Hindlimb muscle (tissue), 1 donor: ENCODE results near the gene SEC14L6. TPM values are rescaled to one million over a fixed set of nuclear protein-coding genes. Genes with fewer than 3 reads are reported as not detected.
"Not testable (repeated sequence)": the region's sequence is repeated elsewhere in the genome, so short reads cannot be mapped to it uniquely, and the experiment has no call there.

Experiments used
- DNase-seq: peaks from one replicate; pipeline ENCODE4 v3.0.0-alpha.2; 2013
- polyA plus RNA-seq: library from polyadenylated mRNA; unstranded; fragments of 120-200 nt; gene quantifications from one replicate; pipeline ENCODE4 v1.2.1, GENCODE V29; 2013; ENCODE audit not compliant: insufficient read length

SEC14L6 gene
- 0.19 TPM for polyA plus RNA-seq

DNA sequence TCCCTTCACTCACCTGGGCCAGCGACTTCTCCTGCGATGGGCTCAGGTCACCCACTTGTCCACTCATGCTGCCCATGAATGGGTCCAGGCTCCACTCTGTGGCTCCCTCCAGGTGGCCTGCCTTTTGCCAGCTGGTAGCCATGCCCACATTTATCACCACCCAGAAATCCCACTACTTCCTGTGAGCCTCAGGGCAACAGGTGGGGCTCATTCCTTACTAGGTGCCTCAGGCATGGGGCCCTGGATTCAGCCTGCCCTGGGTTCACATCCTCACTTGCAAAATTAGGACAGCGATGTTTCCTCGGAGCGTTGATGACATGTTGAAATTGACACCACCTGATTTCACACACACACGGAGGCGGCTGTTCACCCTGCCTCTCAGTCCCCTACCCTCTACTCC, at the start of gene SEC14L6:
Gene SEC14L6 (minus strand): TSS at position 126 of the 400 bp plus-strand sequence. CDS start 59 bp downstream, at position 67.
- DNase-seq: no peak

DNA sequence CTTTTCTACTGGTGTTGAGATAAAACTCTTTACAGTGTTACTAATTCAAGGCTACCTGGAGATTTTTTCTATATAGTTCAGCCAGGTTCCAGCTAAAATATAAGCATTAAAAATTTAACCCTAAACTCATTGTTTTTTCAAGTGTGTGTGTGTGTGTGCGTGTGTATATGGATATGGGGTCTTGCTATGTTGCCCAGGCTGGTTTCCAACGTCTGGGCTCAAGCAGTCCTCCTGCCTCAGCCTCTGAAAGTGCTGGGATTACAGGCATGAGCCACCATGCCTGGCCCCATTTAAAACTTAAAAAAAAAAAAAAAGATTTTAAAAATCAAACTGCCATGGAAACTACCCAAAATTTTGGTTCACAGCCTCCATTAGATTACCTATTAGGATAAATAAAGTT, 49.7 kb upstream of the SEC14L6 start:
- DNase-seq: no peak

DNA sequence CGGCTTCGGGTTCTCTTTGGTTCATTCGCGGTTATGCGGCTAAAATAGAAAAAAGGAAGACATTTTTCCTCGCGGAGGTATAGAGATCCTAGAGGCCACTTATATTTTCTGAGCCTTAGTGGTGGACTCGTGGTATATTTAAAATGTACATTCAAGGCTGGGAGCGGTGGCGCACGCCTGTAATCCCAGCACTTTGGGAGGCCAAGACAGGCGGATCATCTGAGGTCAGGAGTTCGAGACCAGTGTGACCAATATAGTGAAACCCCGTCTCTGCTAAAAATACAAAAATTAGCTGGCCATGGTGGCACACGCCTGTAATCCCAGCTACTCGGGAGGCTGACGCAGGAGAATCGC, 45.8 kb upstream of the SEC14L6 start:
- DNase-seq: not testable (repeated sequence)

DNA sequence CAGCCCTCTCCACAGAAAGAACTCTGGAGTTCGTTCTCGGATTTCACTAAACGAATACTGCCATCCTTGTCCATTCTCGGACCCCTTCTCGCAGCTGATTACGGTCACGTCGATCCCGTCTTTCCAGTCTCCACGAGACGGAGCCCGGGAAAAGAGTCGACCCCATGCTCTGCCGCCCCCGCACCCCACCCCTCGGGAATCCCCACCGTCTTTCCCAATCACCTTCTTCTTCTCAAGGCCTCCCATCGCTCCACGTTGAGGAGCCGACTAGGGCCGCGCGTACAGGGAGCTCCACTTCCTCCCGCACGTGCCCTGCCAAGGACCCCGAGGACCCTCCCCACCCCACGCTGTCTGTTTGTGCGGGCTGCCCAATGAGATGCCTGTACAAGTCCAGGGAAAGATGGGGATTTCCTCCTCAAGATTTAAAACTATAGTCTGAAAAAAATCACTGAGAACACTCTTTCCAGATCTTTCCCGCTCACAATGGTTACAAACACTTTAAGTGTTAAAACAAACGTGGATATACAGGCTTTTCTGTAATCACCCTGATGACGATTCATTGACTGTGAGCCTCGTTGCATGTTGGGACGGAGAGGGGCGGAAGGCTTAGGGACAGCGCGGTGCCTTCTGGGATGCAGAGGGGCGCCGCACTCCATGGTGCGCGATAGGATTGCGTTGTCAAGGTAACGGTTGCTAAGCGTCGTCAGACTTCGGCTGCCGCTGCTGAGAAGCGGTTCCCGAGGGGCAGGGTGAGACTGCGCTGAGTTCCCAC, 45.2 kb upstream of the SEC14L6 start, which contains the start of gene PES1:
Gene PES1 (minus strand): TSS at position 323 of the 772 bp plus-strand sequence. CDS start 77 bp downstream, at position 246.
- DNase-seq: peak; percentile 97

DNA sequence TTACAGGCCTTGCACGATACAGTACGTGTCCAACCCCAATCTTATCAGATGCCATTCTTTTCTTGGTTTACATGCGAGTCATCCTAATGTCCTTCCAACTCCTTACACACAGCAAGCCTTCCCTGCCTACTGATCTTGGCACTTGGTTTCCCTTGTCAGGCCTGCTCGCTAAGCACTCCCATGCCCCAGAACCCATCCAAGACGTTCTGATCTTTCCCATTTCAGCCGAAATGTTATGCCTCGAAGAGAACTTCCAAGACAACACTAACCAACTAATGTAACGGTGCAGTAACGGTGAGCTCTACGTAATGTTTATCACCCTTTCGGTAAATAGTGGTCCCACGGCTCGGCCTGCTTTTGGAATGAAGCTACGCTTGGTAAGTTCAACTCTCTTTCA, 44.6 kb upstream of the SEC14L6 start:
- no peak for DNase-seq

DNA sequence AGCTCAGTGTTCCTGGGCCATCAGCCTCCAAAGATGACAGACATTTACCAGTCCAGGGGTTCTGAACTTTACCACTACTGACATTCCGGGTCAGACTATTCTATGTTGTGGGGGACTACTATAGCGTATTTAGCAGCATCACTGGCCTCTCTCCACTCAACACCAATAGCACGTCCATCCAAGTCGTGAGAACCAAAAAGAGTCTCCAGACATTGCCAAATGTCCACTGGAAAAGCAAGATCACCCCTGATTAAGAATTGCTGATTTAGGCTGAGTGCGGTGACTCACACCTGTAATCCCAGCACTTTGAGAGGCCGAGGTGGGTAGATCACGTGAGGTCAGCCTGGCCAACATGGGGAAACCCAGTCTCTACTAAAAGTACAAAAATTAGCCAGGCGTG, 39.9 kb upstream of the SEC14L6 start:
- no peak for DNase-seq

DNA sequence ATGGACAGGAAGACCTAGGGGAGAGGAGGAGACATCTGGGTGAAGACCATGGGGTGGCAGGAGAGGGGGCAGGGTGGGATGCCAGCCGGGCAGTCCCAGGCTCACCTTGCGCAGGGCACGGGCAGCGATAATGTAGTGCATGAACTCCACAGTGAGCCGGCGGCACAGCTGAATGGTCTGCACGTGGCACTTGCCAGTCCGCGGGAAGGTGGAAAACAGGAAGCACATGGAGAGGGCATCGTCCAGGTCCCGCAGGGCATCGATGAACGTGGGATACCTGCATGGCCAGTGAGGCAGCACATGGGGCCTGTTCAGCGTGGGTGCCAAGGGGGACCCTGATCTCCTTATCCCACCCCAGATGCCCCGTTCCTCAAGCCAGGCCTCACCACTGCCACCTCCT, 37.9 kb upstream of the SEC14L6 start:
- no peak for DNase-seq

DNA sequence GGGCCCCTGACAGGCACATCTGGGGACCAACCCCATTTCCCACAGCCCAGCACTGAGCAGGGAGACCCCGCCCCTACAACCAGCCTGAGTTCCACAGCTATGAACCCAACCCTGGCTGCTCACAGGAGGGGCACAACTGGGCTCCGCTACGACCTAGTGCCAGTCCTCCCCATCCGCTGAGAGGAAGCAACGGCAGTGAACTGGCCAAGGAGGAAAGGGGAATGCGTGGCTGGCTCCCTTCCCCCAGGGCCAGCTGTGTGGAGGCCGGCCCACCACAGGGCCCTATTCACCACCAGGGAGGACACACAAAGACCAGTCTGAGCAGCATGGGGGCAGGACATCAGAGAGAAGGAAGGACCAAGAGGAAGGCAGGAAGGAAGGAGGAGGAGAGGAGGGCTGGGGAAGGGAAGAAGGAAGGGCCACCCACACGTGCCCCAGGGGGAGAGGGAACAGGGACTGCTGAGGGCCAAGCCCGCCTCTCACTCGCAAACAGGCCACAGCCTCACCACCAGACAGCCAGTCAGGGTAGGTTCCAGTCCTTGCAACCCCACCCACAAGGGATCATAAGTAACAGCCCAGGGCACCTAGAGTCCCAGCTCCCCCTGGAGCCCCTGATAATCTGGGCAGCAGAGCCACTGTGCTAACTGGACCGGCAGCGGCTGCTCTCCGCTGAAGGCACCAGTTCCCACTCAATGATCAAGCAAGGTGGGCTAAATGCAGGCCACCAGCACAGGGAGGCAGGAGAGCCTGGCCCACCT, 36.4 kb upstream of the SEC14L6 start:
- DNase-seq: no peak

DNA sequence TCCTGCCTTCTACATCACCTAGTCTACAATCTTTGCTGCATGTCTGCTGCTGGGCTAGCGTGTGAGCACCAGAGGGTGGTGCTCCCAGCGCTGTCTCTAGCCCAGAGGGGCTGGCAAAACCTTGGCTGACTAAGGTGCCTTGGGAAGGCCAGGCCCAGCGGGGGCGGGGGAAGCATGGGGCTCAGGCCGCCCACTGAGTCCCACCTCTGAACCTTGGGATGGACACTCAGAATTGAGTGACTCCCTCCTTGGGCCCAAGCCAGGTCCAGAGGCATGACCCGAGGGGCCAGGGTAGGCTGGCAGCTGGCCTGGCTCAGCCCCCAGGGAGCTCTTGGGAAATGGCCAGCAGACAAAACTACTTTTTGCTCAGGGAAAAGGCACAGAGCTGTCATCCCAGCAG, 35.5 kb upstream of the SEC14L6 start:
- no peak for DNase-seq

DNA sequence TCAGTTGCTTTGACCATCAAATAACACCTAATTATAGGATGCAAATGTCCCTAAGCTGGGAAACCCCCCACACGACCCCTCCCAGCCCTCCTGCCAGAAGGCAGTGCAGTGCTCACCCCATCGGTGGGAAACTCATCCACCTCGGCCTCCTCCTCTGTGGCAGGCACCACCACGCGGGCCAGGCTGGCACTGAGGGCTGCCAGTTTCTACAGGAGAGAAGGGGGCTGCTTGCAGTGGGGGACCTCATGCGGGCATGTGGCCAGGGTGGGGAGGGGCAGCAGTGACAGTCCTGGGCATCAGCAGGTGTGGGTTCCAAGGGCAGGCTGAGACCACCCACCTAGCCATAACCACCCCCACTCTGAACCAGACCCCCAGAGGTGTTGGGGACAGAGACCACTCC, 34.4 kb upstream of the SEC14L6 start:
- no peak for DNase-seq

DNA sequence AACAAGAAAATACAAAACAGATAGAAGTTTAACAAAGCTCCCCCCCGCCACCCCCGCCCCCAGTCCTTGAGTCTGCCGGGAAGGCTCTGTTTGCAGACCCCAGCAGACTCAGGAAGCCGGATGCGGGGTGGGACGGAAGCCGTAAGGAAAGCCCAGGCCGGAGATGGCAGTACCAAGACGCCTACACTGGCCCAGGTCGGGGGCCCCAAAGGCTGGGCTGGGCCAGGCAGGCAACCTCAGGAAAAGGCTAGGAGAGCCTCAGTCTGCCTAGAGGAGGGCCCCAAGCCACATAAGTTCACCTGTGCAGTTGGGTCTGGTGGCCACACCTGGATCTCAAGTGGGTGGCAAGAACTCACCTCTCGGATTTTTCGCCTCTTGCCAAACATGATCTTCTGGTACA, 31.9 kb upstream of the SEC14L6 start:
- no peak for DNase-seq

DNA sequence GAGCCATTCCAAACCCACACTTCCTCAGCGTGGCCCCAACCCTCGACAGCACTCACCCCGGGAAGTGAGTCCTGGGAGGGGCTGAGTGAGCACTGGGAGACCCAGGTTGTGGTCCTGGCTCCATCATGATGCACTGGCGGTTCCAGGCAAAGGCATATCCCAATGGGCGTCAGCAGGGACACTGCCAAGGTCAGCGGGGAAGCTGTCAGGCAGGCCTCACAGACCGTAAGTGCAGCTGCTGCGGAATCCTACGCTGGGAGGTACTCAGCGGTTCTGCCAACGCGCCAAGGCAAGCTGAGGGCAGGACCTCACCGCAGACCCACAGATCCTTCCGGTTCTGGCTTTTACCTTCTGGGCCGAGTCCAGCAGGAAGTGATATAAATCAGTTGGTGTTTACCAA, 29.3 kb upstream of the SEC14L6 start:
- no peak for DNase-seq

DNA sequence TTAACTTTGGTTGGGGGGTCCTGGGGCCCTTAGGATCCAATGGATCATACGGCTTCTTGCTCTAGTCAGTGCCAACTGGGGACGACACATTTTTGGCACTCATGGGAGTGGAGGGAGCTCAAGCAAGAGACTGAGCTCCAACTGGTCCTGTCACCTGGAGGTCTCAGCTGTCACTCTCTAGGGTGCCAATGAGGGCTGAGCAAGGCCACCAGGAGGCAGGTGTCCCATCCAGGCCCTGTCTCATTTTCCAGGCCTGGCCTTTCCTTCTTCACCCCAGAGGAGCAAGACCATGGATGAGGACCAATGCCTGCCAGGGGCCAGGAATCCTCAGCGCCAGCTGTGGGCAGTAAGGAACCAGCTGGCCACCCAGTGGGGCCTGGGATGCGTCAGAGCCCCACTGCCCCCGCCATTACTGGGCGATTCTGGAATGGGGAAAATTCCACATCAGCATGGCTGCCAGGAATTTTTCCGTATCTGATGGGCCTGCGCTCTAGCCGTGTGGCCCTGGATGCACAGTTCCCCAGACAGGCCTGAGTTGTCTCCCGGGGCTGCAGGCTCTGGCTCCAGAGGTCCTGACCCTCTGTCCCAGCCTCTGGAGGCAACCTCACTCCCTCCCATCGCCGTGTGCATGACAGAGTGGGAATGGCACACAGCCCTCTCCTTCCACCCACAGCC, 28.6 kb upstream of the SEC14L6 start:
- DNase-seq: no peak

DNA sequence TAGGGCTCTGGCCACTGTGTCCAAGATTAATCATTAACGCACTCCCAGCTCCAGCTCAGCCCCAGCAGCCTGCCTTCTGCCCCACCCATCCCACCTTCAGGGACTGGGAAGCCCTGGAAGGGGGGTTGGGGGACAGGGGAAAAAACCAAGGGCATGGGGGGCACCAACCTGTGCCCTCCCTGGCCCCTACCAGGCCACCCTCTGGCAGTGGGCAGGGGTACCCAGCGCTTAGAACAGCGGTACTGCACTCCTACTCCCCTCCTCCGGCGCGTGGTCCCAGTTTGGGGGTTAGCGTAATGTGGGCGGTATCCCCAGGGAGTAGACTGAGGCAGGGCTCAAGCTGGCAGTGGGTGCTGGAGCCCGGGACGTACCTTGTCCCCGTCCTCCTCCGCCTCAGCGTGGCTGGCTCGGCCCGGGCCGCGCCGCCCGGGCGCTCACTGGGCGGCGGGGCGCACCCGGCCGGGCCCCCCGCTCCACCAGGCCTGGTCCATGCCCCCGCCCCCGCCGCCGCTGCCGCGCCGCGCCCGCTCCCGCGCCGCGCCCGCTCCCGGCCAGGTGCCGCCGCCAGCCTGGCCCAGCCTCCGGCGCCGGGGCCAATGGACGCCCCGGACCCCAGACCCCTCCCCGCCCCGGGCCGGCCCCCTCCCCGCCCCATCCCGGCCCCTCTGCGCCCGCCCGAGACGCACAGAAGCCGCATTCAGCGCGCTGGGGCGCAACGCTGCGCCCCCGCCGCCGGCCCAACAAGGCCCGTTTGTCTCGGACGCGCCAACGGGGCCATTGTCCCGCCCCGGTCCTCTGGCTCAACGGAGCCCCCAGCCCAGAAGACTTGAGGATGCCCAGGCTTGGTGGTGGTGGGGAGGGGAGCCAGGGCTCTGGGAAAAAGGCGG, 27.8 kb upstream of the SEC14L6 start, which contains the start of gene GAL3ST1:
Gene GAL3ST1 (minus strand): TSS at position 571 of the 887 bp plus-strand sequence. CDS start 17,273 bp downstream, outside the sequence.
- no peak for DNase-seq

DNA sequence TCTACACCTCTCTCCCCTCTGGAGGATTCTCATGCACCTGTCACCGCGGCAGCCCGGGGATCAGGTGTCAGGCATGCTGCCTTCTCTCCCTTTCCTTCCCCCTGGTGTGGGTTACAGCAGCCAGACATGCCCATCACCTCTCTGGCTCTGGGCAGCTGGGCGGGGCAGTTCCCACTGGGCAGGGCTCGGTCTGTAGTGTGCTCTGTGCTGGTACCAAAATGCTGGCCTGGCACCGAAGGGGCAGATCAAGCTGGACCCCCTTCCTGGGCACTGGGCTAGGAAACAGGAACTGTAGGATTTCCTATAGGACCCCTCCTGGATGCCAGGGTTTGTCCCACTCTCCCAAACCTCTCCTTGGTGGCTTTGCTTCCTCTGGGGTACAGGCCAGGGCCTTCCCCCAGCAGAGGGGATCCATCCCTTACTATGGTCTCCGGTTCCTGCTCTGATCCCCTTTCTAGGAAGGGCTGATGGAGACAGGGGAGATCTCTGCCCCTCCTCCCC, 27.1 kb upstream of the SEC14L6 start:
- DNase-seq: no peak

DNA sequence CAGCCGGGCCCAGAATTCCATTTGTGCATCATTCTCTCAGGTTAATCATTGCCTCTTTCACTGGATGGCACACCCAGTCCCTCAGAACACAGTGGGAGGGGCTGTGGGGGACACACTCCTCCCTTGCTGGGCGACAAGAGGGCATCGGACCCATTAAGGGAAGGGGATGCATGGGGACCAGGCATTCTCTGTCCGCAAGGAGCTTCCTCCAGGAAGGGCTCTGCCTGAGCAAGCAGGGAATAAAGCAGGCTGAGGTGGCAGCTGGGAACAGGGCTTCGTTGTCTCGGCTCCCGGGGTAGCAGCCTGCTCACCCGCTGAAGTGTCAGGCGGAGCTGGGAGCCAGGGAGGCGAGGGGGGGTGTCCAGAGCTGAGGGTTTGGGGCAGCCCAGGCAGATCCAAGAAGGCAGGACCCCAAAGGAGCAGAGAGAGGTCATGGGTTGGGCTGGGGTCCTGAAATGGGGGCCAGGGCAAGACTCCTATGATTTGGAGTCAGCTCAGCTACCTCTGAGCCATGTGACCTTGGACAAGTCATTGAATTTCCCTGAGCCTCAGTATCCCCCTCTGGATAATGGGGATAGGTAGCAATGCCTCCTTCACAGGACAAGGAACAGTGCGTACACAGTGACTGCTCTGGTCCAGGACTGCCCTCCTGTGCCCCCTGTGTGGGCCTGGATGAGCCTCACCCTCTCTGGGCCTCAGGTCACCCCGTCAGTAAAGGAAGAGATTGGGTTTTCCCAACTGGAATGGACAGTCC, 26.5 kb upstream of the SEC14L6 start:
- DNase-seq: no peak

DNA sequence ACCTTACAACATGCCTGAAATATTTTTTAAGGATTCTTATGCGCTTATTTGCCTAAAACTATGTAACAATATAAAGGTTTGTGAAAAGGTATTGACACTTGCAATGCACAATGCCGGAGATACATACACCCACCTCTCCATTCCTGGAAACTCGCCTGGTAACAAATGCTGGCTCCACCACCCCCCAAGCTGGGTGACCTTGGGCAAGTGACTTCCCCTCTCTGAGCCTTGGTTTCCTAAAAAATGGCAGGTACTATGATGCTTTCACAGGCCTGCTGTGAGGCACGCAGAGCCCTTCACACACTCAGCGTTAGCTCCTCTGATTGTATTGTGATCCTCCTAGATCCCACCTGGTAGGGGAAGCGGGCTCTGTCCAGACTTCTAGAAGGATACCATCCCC, 25.7 kb upstream of the SEC14L6 start:
- no peak for DNase-seq

DNA sequence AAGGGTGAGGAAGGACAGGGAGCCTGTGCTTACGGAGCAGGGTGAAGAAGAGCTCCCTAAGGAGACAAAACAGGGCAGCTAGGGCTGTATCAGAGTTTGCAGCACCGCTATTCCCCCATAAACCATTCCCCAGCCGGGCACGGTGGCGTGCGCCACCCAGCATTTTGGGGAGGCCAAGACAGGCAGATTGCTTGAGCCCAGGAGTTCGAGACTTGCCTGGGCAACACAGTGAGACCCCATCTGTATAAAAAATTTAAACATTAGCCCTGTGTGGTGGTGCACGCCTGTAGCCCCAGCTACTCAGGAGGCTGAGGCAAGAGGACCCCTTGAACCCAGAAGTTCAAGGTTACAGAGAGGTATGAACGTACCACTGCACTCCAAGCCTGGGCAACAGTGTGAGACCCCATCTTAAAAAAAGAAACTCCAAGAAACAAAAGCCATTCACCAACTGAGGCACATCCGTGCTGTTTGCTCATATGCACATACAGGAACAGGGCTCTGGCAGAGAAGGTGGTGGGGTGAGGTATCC, 23.2 kb upstream of the SEC14L6 start:
- no peak for DNase-seq

DNA sequence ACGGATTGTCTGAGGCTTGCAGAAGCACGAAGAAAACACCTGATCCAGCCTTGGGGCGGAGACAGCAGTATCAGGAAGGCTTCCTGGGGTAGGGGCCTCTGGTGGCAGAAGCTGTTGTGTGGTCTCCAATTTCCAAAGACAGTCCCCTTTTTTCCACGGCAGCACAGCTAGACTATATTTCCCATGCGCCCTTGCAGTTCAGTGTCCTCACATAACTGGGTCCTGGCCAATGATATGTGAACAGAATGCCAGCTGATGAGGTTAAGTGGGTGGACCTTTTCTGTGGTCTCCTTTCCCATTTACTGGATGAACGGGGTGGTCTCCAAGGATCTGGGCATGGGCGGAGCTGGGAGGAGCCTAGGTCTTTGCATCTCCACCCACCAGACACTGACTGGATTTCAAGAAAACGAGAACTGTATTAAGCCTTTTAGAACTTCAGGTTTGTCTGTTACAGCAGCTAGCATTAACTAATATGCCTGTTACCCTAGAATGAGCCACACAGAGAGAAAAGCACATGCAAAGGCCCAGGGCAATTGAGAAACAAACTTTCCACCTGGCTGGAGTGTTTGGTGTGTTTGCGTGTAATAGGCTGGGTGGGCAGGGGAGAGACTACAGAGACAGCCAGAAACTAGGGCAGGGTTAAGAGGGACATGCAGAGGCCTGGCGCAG, 21.7 kb upstream of the SEC14L6 start:
- no peak for DNase-seq

DNA sequence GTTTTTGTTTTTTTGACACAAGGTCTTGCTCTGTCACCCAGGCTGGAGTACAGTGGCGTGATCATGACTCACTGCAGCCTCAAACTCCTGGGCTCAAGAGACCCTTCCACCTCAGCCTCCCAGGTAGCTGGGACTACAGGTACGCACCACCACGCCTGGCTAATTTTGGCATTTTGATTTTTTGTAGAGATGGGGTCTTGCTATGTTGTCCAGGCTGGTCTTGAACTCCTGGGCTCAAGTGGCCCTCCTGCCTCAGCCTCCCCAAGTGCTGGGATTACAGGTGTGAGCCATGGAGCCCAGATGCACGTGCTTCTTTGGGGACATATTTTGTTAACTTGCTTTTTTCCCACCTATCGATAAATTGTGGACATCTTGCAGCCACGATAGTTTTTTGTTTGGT, 20.7 kb upstream of the SEC14L6 start:
- DNase-seq: not testable (repeated sequence)
